GM23338 (cell line): ENCODE data around the gene SMTNL2. TPM values are rescaled to one million over a fixed set of nuclear protein-coding genes. Genes with fewer than 3 reads are reported as not detected.

Experiments
- ATAC-seq: fragments of 200-7000 bp; cut with Tn5 transposase; 3 replicates; pipeline ENCODE4 v1.9.1; 2020
- DNase-seq: peaks from one replicate; pipeline ENCODE4 v3.0.0-alpha.2; 2015; ENCODE audit warnings: low spot score
- H2AFZ ChIP-seq: fragments of 200-600 bp; sonication (generic); 2 replicates; pipeline ENCODE4 v1.8.0; 2016; ENCODE audit warnings: antibody characterized with exemption, mild to moderate bottlenecking, moderate library complexity
- H3F3A ChIP-seq: fragments of 200-600 bp; sonication (generic); replicated peaks from 2 replicates; pipeline ENCODE4 v1.8.0; 2017; ENCODE audit warnings: antibody characterized with exemption, mixed run types, low read depth
- H3K27ac ChIP-seq: fragments of 200-600 bp; sonication (generic); 2 replicates; pipeline ENCODE4 v1.6.1; 2016; ENCODE audit warnings: low read depth
- H3K27me3 ChIP-seq: fragments of 200-600 bp; sonication (generic); 2 replicates; pipeline ENCODE4 v1.8.0; 2016; ENCODE audit warnings: mild to moderate bottlenecking, mixed run types, moderate library complexity; ENCODE audit not compliant: insufficient read depth
- H3K36me3 ChIP-seq: fragments of 200-600 bp; sonication (generic); 2 replicates; pipeline ENCODE4 v1.8.0; 2016; ENCODE audit warnings: mild to moderate bottlenecking; ENCODE audit not compliant: insufficient read depth
- H3K4me1 ChIP-seq: fragments of 200-600 bp; sonication (generic); 2 replicates; pipeline ENCODE4 v1.8.0; 2016; ENCODE audit warnings: mild to moderate bottlenecking, moderate library complexity; ENCODE audit not compliant: insufficient read depth
- H3K4me2 ChIP-seq: fragments of 200-600 bp; sonication (generic); 2 replicates; pipeline ENCODE4 v1.7.1; 2017; ENCODE audit warnings: mixed run types
- H3K4me3 ChIP-seq: fragments of 200-600 bp; sonication (generic); 2 replicates; pipeline ENCODE4 v1.6.1; 2016; ENCODE audit warnings: mixed run types
- H3K79me2 ChIP-seq: fragments of 200-600 bp; sonication (generic); replicated peaks from 2 replicates; pipeline ENCODE4 v1.8.0; 2017; ENCODE audit warnings: mild to moderate bottlenecking; ENCODE audit not compliant: insufficient read depth
- H3K9me2 ChIP-seq: fragments of 200-600 bp; sonication (generic); 2 replicates; pipeline ENCODE4 v1.8.0; 2017; ENCODE audit not compliant: insufficient read depth
- H4K20me1 ChIP-seq: fragments of 200-600 bp; sonication (generic); replicated peaks from 2 replicates; pipeline ENCODE4 v1.8.0; 2017; ENCODE audit warnings: mild to moderate bottlenecking; ENCODE audit not compliant: insufficient read depth
- H3K27ac Mint-ChIP-seq: 2 replicates; pipeline ENCODE4 v1.8.0; 2020; ENCODE audit warnings: inconsistent platforms, mild to moderate bottlenecking, moderate library complexity, mixed read lengths
- H3K27me3 Mint-ChIP-seq: 3 replicates; pipeline ENCODE4 v1.8.0; 2022; ENCODE audit warnings: low read depth, mild to moderate bottlenecking, moderate library complexity, mixed read lengths, inconsistent platforms; ENCODE audit not compliant: insufficient read depth, poor library complexity
- H3K36me3 Mint-ChIP-seq: 3 replicates; pipeline ENCODE4 v1.8.0; 2021; ENCODE audit warnings: low read depth, mild to moderate bottlenecking, inconsistent platforms, moderate library complexity, mixed read lengths
- H3K4me1 Mint-ChIP-seq: 3 replicates; pipeline ENCODE4 v1.8.0; 2020; ENCODE audit warnings: mild to moderate bottlenecking, inconsistent platforms, mixed read lengths
- H3K4me3 Mint-ChIP-seq: 3 replicates; pipeline ENCODE4 v1.8.0; 2021; ENCODE audit warnings: moderate library complexity, mild to moderate bottlenecking, inconsistent platforms, mixed read lengths
- H3K9me3 Mint-ChIP-seq: 3 replicates; pipeline ENCODE4 v1.8.0; 2020; ENCODE audit warnings: moderate library complexity, mild to moderate bottlenecking, inconsistent platforms, mixed read lengths
- CREB1 ChIP-seq: fragments of 250-450 bp; sonication (Bioruptor Pico); IDR thresholded peaks from 2 replicates; pipeline ENCODE4 v1.5.0; 2020; ENCODE audit warnings: low read depth, mild to moderate bottlenecking, moderate library complexity
- CTCF ChIP-seq, 2 experiments: fragments of 200-600 bp in 1 of 2; sonication (generic) in 1 of 2; conservative IDR thresholded peaks; 2 replicates each; pipeline versions ENCODE4 v1.5.1 to v1.6.1; 2016 to 2017; ENCODE audit warnings: antibody characterized with exemption in 2 of 2, low read depth in 2 of 2, mild to moderate bottlenecking in 2 of 2, moderate library complexity in 1 of 2
- ETS1 ChIP-seq: IDR thresholded peaks from 2 replicates; pipeline ENCODE4 v1.6.1; 2016; ENCODE audit warnings: antibody characterized with exemption
- EZH2phosphoT487 ChIP-seq: fragments of 200-600 bp; sonication (generic); IDR thresholded peaks from one replicate; pipeline ENCODE4 v1.8.1; 2018; ENCODE audit warnings: antibody characterized with exemption; ENCODE audit not compliant: unreplicated experiment
- JUNB ChIP-seq: IDR thresholded peaks from one replicate; pipeline ENCODE4 v1.6.1; 2016; ENCODE audit warnings: antibody characterized with exemption; ENCODE audit not compliant: unreplicated experiment
- NANOG ChIP-seq: IDR thresholded peaks from 2 replicates; pipeline ENCODE4 v1.6.1; 2016; ENCODE audit warnings: antibody characterized with exemption, borderline replicate concordance
- POLR2AphosphoS5 ChIP-seq: IDR thresholded peaks from 2 replicates; pipeline ENCODE4 v1.6.1; 2016; ENCODE audit warnings: antibody characterized with exemption, low read depth
- STAT1 ChIP-seq: IDR thresholded peaks from one replicate; pipeline ENCODE4 v1.6.1; 2016; ENCODE audit warnings: antibody characterized with exemption; ENCODE audit not compliant: unreplicated experiment
- ZNF114 ChIP-seq: fragments of 250-450 bp; sonication (Bioruptor Pico); IDR thresholded peaks from 2 replicates; pipeline ENCODE4 v1.5.0; 2020; ENCODE audit warnings: mild to moderate bottlenecking, moderate library complexity
- ZNF331 ChIP-seq: fragments of 250-450 bp; sonication (Bioruptor Pico); IDR thresholded peaks from 2 replicates; pipeline ENCODE4 v1.5.0; 2020; ENCODE audit warnings: low read depth, mild to moderate bottlenecking, moderate library complexity
- ZNF462 ChIP-seq: fragments of 250-450 bp; sonication (Bioruptor Pico); IDR thresholded peaks from 2 replicates; pipeline ENCODE4 v1.5.0; 2020; ENCODE audit warnings: mild to moderate bottlenecking, moderate library complexity
- polyA plus RNA-seq: library from polyadenylated mRNA; unstranded; fragments of >200 nt; fragmentation: Nextera tagmentation; extraction: Ambion mirVana; gene quantifications from 2 replicates; pipeline ENCODE4 v1.2.1, GENCODE V29; 2016
- total RNA-seq: library from RNA; depleted of rRNA; stranded (reverse); fragments of >200 nt; shearing (Covaris generic); gene quantifications from 2 replicates; pipeline ENCODE4 v1.2.3, GENCODE V29; 2014

The SMTNL2 gene
- total and polyA plus RNA-seq, 2 experiments from 2014 or later, result 1.3 to 4.3 TPM

GRCh38 chr17:4554997-4555799 is 29.1 kb upstream of the SMTNL2 start, which contains the start of gene MYBBP1A:
TSS of gene MYBBP1A (minus strand) at chr17:4555384. CDS start at chr17:4555324, 60 bp downstream.
- peak; percentile 90 for ATAC-seq
- Histone ChIP-seq H2AFZ (peak within 1 kb of the TSS; percentile 70), H3K4me3 (peak within 1 kb of the TSS; percentile 93), H3K9me2 (no peaks in the 10 kb centered on the region), H3K27ac (peak within 1 kb of the TSS; percentile 79), H3K4me2 (peak within 1 kb of the TSS; percentile 84), H4K20me1 (no peaks in the 10 kb centered on the region; the same call in none of the 2 replicates), H3F3A (peaks cover 11% of the 10 kb centered on the region; the same call in 1 of the 2 replicates), H3K4me1 (peaks cover 20% of the 10 kb centered on the region), H3K36me3 (peaks cover 19% of the 10 kb centered on the region), H3K27me3 (no peaks in the 10 kb centered on the region), H3K79me2 (peaks cover 30% of the 10 kb centered on the region)
- Mint-ChIP-seq H3K36me3 (peaks cover 49% of the 10 kb centered on the region), H3K4me1 (peaks cover 30% of the 10 kb centered on the region), H3K4me3 (peak within 1 kb of the TSS; percentile 96), H3K27me3 (peaks cover 11% of the 10 kb centered on the region), H3K27ac (peak within 1 kb of the TSS; percentile 93), H3K9me3 (no peaks in the 10 kb centered on the region)
- peak; percentile 99 for DNase-seq
- TF ChIP-seq ZNF114 (CRISPR knock-in tag), result no peak
- TF ChIP-seq JUNB, result no peak
- no peak for TF ChIP-seq CREB1 (CRISPR knock-in tag)
- TF ChIP-seq ETS1, result peak; percentile 64; the same call in 1 of the 2 replicates
- no peak for TF ChIP-seq ZNF462 (CRISPR knock-in tag)
- no peak for TF ChIP-seq STAT1
- no peak for TF ChIP-seq ZNF331 (CRISPR knock-in tag)
- TF ChIP-seq CTCF (conservative IDR thresholded peaks at IDR 0.05; ENCODE audit: low read depth in 2 of 2), result peak in 1 of 2 experiments; percentile 34; a peak in 1 of 4 replicates
- TF ChIP-seq NANOG, result no peak
- peak; percentile 85 for TF ChIP-seq POLR2AphosphoS5
- no peak for TF ChIP-seq EZH2phosphoT487
